Tibial artery (tissue), 4 donors: ENCODE measurements around the gene ITGB3BP.
"Not testable (repeated sequence)": the region's sequence is repeated elsewhere in the genome, so short reads cannot be mapped to it uniquely, and the experiment has no call there.

Source experiments
- DNase-seq, 2 donors: peaks; one replicate each; pipeline ENCODE4 v3.0.0-alpha.2; 2019
- H3K27ac ChIP-seq, 2 donors: fragments of 200-600 bp; sonication (generic) in 1 of 2; 1 replicate in 1 of 2; 2 replicates in 1 of 2; pipeline ENCODE4 v1.5.1; 2018 to 2019; ENCODE audit warnings: mild to moderate bottlenecking in 1 of 2
- H3K27me3 ChIP-seq, 2 donors: fragments of 200-600 bp; sonication (generic) in 1 of 2; one replicate each; pipeline versions ENCODE4 v1.5.1 to v1.6.0; 2016 to 2019
- H3K36me3 ChIP-seq, 3 donors: fragments of 200-600 bp; sonication (generic) in 2 of 3; one replicate each; pipeline ENCODE4 v1.5.1; 2016 to 2019; ENCODE audit warnings: mild to moderate bottlenecking in 2 of 3
- H3K4me1 ChIP-seq, 4 donors: fragments of 200-600 bp; sonication (generic) in 2 of 4; 1 replicate in 3 of 4; 2 replicates in 1 of 4; pipeline ENCODE4 v1.5.1; 2016 to 2019
- H3K4me3 ChIP-seq, 2 donors: fragments of 200-600 bp; sonication (generic) in 1 of 2; 1 replicate in 1 of 2; 2 replicates in 1 of 2; pipeline ENCODE4 v1.5.1; 2018 to 2019; ENCODE audit warnings: mild to moderate bottlenecking in 2 of 2
- H3K9me3 ChIP-seq, 3 donors: fragments of 200-600 bp; sonication (generic) in 1 of 3; one replicate each; pipeline ENCODE4 v1.5.1; 2016 to 2019
- CTCF ChIP-seq, 2 experiments: fragments of 200-600 bp in 1 of 2; fragments of 450-650 bp in 1 of 2; IDR thresholded peaks; one replicate each; pipeline ENCODE4 v1.5.1; 2017 to 2019; ENCODE audit warnings: antibody characterized with exemption in 2 of 2, mild to moderate bottlenecking in 1 of 2, moderate library complexity in 1 of 2
- intact Hi-C: fragments of 100-400 bp; cut with DNase I; formaldehyde crosslinking; loops from one replicate; pipeline ENCODE4 v1.15.0; 2023; ENCODE audit warnings: low total_unique reads

The ITGB3BP gene

GRCh38 chr1:63522891-63523728, at the start of gene ITGB3BP, which contains the start of gene EFCAB7:
Gene ITGB3BP (minus strand): TSS chr1:63523225. CDS start chr1:63523133, 92 bp downstream.
Gene EFCAB7 (plus strand): TSS chr1:63523525. CDS start chr1:63525573, 2,048 bp downstream.
- Histone ChIP-seq H3K27me3 (no peaks in the 10 kb centered on the region), H3K4me1 (peaks cover 0 to 16% (median 9%) of the 10 kb centered on the region in 4 donors), H3K9me3 (no peaks in the 10 kb centered on the region), H3K36me3 (peaks cover 0 to 5% (median 0%) of the 10 kb centered on the region in 3 donors), H3K4me3 (peak within 1 kb of the TSS; percentile 65 to 73), H3K27ac (peak within 1 kb of the TSS; percentile 85 to 89)
- DNase-seq: peak; percentile 85 to 89
- no peak for TF ChIP-seq CTCF (IDR thresholded peaks at IDR 0.05)
- intact Hi-C loops: no loop called here

- H3K9me3 ChIP-seq, H3K27me3 ChIP-seq, H3K4me3 ChIP-seq, H3K4me1 ChIP-seq, H3K36me3 ChIP-seq, intact Hi-C loops, H3K27ac ChIP-seq, DNase-seq: not testable (repeated sequence)
Observed at GRCh38 chr1:63572686-63573085, 49.7 kb upstream of the ITGB3BP start.

- no peak for TF ChIP-seq CTCF (IDR thresholded peaks at IDR 0.05)
- intact Hi-C loops: no loop called here
- no peaks in the 10 kb centered on the region for H3K4me1 ChIP-seq
- no peaks in the 10 kb centered on the region for H3K9me3 ChIP-seq
- no peak overlapping the region for H3K27ac ChIP-seq
- no peaks in the 10 kb centered on the region for H3K27me3 ChIP-seq
- DNase-seq: no peak
- H3K4me3 ChIP-seq: no peak overlapping the region
- H3K36me3 ChIP-seq: no peaks in the 10 kb centered on the region
Observed at GRCh38 chr1:63569640-63570316, 46.8 kb upstream of the ITGB3BP start.

GRCh38 chr1:63569068-63569467, 46.0 kb upstream of the ITGB3BP start:
- no peak for TF ChIP-seq CTCF (IDR thresholded peaks at IDR 0.05)
- intact Hi-C loops: no loop called here
- Histone ChIP-seq H3K36me3 (no peaks in the 10 kb centered on the region), H3K27me3 (no peaks in the 10 kb centered on the region), H3K9me3 (no peaks in the 10 kb centered on the region), H3K27ac (no peak overlapping the region), H3K4me1 (no peaks in the 10 kb centered on the region), H3K4me3 (no peak overlapping the region)
- DNase-seq: no peak

- no peak for TF ChIP-seq CTCF (IDR thresholded peaks at IDR 0.05)
- H3K9me3 ChIP-seq: no peaks in the 10 kb centered on the region
Observed at GRCh38 chr1:63563745-63564144, 40.7 kb upstream of the ITGB3BP start.

GRCh38 chr1:63559357-63559756, 36.3 kb upstream of the ITGB3BP start:
- intact Hi-C loops: no loop called here
- no peaks in the 10 kb centered on the region for H3K36me3 ChIP-seq
- no peak for DNase-seq
- no peaks in the 10 kb centered on the region for H3K4me1 ChIP-seq
- no peaks in the 10 kb centered on the region for H3K9me3 ChIP-seq
- no peak for TF ChIP-seq CTCF (IDR thresholded peaks at IDR 0.05)
- H3K27me3 ChIP-seq: no peaks in the 10 kb centered on the region
- no peak overlapping the region for H3K4me3 ChIP-seq
- H3K27ac ChIP-seq: no peak overlapping the region

More at GRCh38 chr1:63563745-63564144, 40.7 kb upstream of the ITGB3BP start:
- intact Hi-C loops: no loop called here
- Histone ChIP-seq H3K4me1 (no peaks in the 10 kb centered on the region), H3K27me3 (no peaks in the 10 kb centered on the region), H3K27ac (no peak overlapping the region), H3K4me3 (no peak overlapping the region), H3K36me3 (no peaks in the 10 kb centered on the region)
- DNase-seq: no peak
